GM12878 (cell line): Measurements from ENCODE around the gene FBXL19. TPM values are rescaled to one million over a fixed set of nuclear protein-coding genes. Genes with fewer than 3 reads are reported as not detected.

Source experiments
- ATAC-seq: fragments of 200-7000 bp; cut with Tn5 transposase; 3 replicates; pipeline ENCODE4 v1.9.1; 2020; ENCODE audit warnings: mild to moderate bottlenecking, moderate library complexity
- BruUV-seq: library from RNA; stranded (reverse); fragments of 400-500 nt; replicated peaks from 2 replicates; lab custom pipeline; 2021; lab: Mats Ljungman, UMichigan
- CTCF ChIA-PET: fragments of 300-600 bp; sonication (Branson Sonifier 250); formaldehyde crosslinking; extraction: SDS; loops from one replicate; lab custom pipeline; 2021; ENCODE audit warnings: inconsistent platforms; lab: Yijun Ruan, JAX
- POLR2A ChIA-PET: fragments of 350-600 bp; formaldehyde crosslinking; extraction: SDS; loops from one replicate; lab custom pipeline; 2021; ENCODE audit warnings: inconsistent platforms; lab: Charles Lee
- RAD21 ChIA-PET: fragments of 300-600 bp; sonication (Branson Sonifier 250); formaldehyde crosslinking; loops from one replicate; lab custom pipeline; 2023; ENCODE audit warnings: antibody characterized with exemption; ENCODE audit not compliant: unreplicated experiment; lab: Charles Lee
- SMC1A ChIA-PET: fragments of 300-600 bp; sonication (Branson Sonifier 250); formaldehyde crosslinking; loops from one replicate; lab custom pipeline; 2023; ENCODE audit not compliant: unreplicated experiment, uncharacterized antibody; lab: Charles Lee
- DNase-seq: peaks from one replicate; pipeline ENCODE4 v3.0.0-alpha.2; 2011; ENCODE audit warnings: low read depth, low spot score
- FAIRE-seq: peaks from 3 replicates; lab custom pipeline; 2011; peaks lifted over from hg19 to GRCh38; lab: Jason Lieb, UNC
- H2AFZ ChIP-seq: 2 replicates; pipeline ENCODE4 v1.6.0; 2011; ENCODE audit warnings: low read depth, low read length, control low read depth; ENCODE audit not compliant: control insufficient read depth
- H3K27ac ChIP-seq: 2 replicates; pipeline ENCODE4 v1.5.1; 2011; ENCODE audit warnings: control low read depth; ENCODE audit not compliant: control insufficient read depth, insufficient read depth
- H3K27me3 ChIP-seq, 2 experiments: replicated peaks in 1 of 2; 2 replicates each; pipeline versions ENCODE4 v1.6.0 to v1.6.1; 2011; ENCODE audit warnings: low read length in 1 of 2; ENCODE audit not compliant: control insufficient read depth in 2 of 2, insufficient read depth in 2 of 2
- H3K36me3 ChIP-seq, 2 experiments: 2 replicates each; pipeline ENCODE4 v1.5.1; 2011; ENCODE audit warnings: low read length in 1 of 2; ENCODE audit not compliant: control insufficient read depth in 2 of 2, insufficient read depth in 2 of 2
- H3K4me1 ChIP-seq: 2 replicates; pipeline ENCODE4 v1.6.1; 2011; ENCODE audit warnings: mild to moderate bottlenecking, low read length, moderate library complexity, mixed read lengths; ENCODE audit not compliant: control insufficient read depth, insufficient read depth
- H3K4me2 ChIP-seq: 2 replicates; pipeline ENCODE4 v1.6.0; 2011; ENCODE audit warnings: control low read depth; ENCODE audit not compliant: control insufficient read depth, insufficient read depth
- H3K4me3 ChIP-seq: fragments of 200-600 bp; sonication (generic); 2 replicates; pipeline ENCODE4 v1.5.1; 2016
- H3K79me2 ChIP-seq: 2 replicates; pipeline ENCODE4 v1.6.0; 2011; ENCODE audit warnings: low read length; ENCODE audit not compliant: control insufficient read depth, insufficient read depth
- H3K9ac ChIP-seq: 2 replicates; pipeline ENCODE4 v1.8.0; 2011; ENCODE audit warnings: low read length, control low read depth, mixed read lengths; ENCODE audit not compliant: control insufficient read depth, insufficient read depth
- H3K9me3 ChIP-seq: replicated peaks from 3 replicates; pipeline ENCODE4 v1.5.1; 2011; ENCODE audit warnings: mild to moderate bottlenecking, low read length; ENCODE audit not compliant: control insufficient read depth, insufficient read depth
- H4K20me1 ChIP-seq: 2 replicates; pipeline ENCODE4 v1.6.0; 2011; ENCODE audit not compliant: control insufficient read depth, insufficient read depth
- HDAC6 ChIP-seq: fragments of 200-600 bp; sonication (generic); IDR thresholded peaks from one replicate; pipeline ENCODE4 v1.8.0; 2017; ENCODE audit warnings: antibody characterized with exemption; ENCODE audit not compliant: unreplicated experiment
- JUNB ChIP-seq: IDR thresholded peaks from 2 replicates; pipeline ENCODE4 v1.6.1; 2016; ENCODE audit warnings: antibody characterized with exemption, mild to moderate bottlenecking
- KLF5 ChIP-seq: fragments of 450-650 bp; IDR thresholded peaks from 2 replicates; pipeline ENCODE4 v1.6.1; 2014; ENCODE audit warnings: mild to moderate bottlenecking; ENCODE audit not compliant: partially characterized antibody
- MYB ChIP-seq: fragments of 150-350 bp; IDR thresholded peaks from 2 replicates; pipeline ENCODE4 v1.6.1; 2014; ENCODE audit warnings: mild to moderate bottlenecking, low read depth, low read length, borderline replicate concordance
- NFIC ChIP-seq: IDR thresholded peaks from 2 replicates; pipeline ENCODE4 v1.6.1; 2012; ENCODE audit warnings: low read depth, mild to moderate bottlenecking, inconsistent platforms, low read length, moderate library complexity
- PRDM15 ChIP-seq: fragments of 450-650 bp; formaldehyde crosslinking; IDR thresholded peaks from 2 replicates; pipeline ENCODE4 v1.4.0; 2020; ENCODE audit warnings: mild to moderate bottlenecking, moderate library complexity
- TBL1XR1 ChIP-seq: IDR thresholded peaks from 2 replicates; pipeline ENCODE4 v1.6.1; 2012; ENCODE audit warnings: low read depth, low read length, improper control_type of control experiment
- ZBTB11 ChIP-seq: fragments of 450-650 bp; formaldehyde crosslinking; IDR thresholded peaks from 2 replicates; pipeline ENCODE4 v1.5.0; 2022; ENCODE audit warnings: mild to moderate bottlenecking, missing genetic modification characterization
- WGBS: methylation state at CpG from one replicate; pipeline ENCODE4 v1.1.6; 2016; ENCODE audit warnings: low lambda C conversion rate; ENCODE audit not compliant: insufficient replicate concordance, insufficient coverage; ENCODE audit errors: missing lambda C conversion rate; 5-methylcytosine and 5-hydroxymethylcytosine counted together
- in situ Hi-C: fragments of 300-500 bp; cut with MboI; formaldehyde crosslinking; loops from 9 replicates; pipeline ENCODE4 v1.14.3; 2018; ENCODE audit warnings: mixed read lengths
- intact Hi-C: fragments of 100-400 bp; cut with micrococcal nuclease; formaldehyde crosslinking; loops from one replicate; pipeline ENCODE4 v1.14.2; 2022; ENCODE audit not compliant: unreplicated experiment
- polyA plus RNA-seq, 11 experiments: library from polyadenylated mRNA; depleted of rRNA in 4 of 11; unstranded in 6 of 11; stranded (reverse) in 5 of 11; fragments of >200 nt; fragmentation: Nextera tagmentation in 4 of 11; fragmentation: Illumina TruSeq in 1 of 11; extraction: Ambion mirVana in 4 of 11; extraction: Trizol in 1 of 11; gene quantifications; 1 replicate in 1 of 11; 2 replicates in 10 of 11; pipeline versions ENCODE4 v1.2.1 to v1.2.3, GENCODE V29; 2011 to 2016; ENCODE audit warnings: inconsistent platforms in 2 of 11, missing spikeins in 2 of 11, low read depth in 1 of 11
- total RNA-seq, 4 experiments: library from RNA; depleted of rRNA in 3 of 4; stranded (reverse); fragments of >200 nt in 3 of 4; fragmentation: Illumina TruSeq in 1 of 4; extraction: Trizol in 1 of 4; gene quantifications; 2 replicates each; pipeline versions ENCODE4 v1.2.1 to v1.2.3, GENCODE V29; 2013 to 2021
- TF ChIP-seq, protein P1 (sequence below): IDR thresholded peaks from 2 replicates; pipeline ENCODE4 v1.6.1; 2011; ENCODE audit warnings: borderline replicate concordance, low read depth, mild to moderate bottlenecking, moderate library complexity, low read length; ENCODE audit not compliant: insufficient read depth, poor library complexity, severe bottlenecking
- TF ChIP-seq, protein P2 (sequence below): IDR thresholded peaks from 2 replicates; pipeline ENCODE4 v1.6.1; 2012; ENCODE audit warnings: low read depth, low read length, improper control_type of control experiment
- TF ChIP-seq, protein P3 (sequence below): fragments of 150-350 bp; IDR thresholded peaks from 2 replicates; pipeline ENCODE4 v1.6.1; 2014; ENCODE audit warnings: mild to moderate bottlenecking, low read depth, low read length
- TF ChIP-seq, protein P4 (sequence below): fragments of 450-650 bp; IDR thresholded peaks from 2 replicates; pipeline ENCODE4 v1.6.1; 2016; ENCODE audit warnings: mild to moderate bottlenecking

FBXL19 gene
- total and polyA plus RNA-seq, 10 of the 15 experiments (the other 5 are each of a cell fraction or from before 2014, with no cell fraction given), result 0.02 to 32.1 (median 6.8) TPM; not detected in 1

DNA sequence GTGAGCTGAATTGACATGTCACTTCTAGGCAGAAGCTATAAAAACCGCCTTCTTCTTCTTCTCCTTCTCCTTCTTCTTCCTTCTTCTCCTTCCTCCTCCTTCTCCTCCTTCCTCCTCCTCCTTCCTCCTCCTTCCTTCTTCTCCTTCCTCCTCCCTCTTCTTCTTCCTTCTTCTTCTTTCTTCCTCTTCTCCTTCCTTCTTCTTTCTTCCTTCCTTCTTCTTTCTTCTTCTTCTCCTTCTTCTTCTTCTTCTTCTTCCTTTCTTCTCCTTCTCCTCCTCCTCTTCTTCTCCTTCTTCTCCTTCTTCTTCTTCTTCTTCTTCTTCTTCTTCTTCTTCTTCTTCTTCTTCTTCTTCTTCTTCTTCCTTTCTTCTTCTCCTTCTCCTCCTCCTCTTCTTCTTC is 4.8 kb upstream of the FBXL19 start:
- intact Hi-C loops, result no loop called here
- H3K4me1 ChIP-seq, result no peaks in the 10 kb centered on the region; the same call in 1 of the 2 replicates
- H3K4me2 ChIP-seq, result no peak overlapping the region
- FAIRE-seq (no peak), ATAC-seq (no peak), DNase-seq (no peak)
- no peak overlapping the region for H3K27ac ChIP-seq
- no peak overlapping the region for H3K9ac ChIP-seq
- WGBS, result 60% methylated on average over 1 of the region's 1 CpG
- no peaks in the 10 kb centered on the region for H3K79me2 ChIP-seq
- H3K4me3 ChIP-seq, result no peak overlapping the region
- no peaks in the 10 kb centered on the region for H3K27me3 ChIP-seq
- ChIA-PET POLR2A (no interaction called here), SMC1A (no interaction called here), CTCF (interaction anchor here (0.7 to 4.2 kb wide), 4 partner anchors 16 to 556 kb away, joined by 3 to 18 read pairs (median 4); no protein-coding TSS in a partner anchor), RAD21 (interaction anchor here (2.3 kb wide), 1 partner anchor 75 kb away, joined by 7 read pairs; no protein-coding TSS in a partner anchor)
- BruUV-seq, result no TSS peak
- H2AFZ ChIP-seq, result no peak overlapping the region
- no peaks in the 10 kb centered on the region for H3K9me3 ChIP-seq
- H3K36me3 ChIP-seq, result no peaks in the 10 kb centered on the region
- in situ Hi-C loops, result no loop called here
- H4K20me1 ChIP-seq, result no peaks in the 10 kb centered on the region
- no peak for TF ChIP-seq MYB
- TF ChIP-seq KLF5, result no peak
- TF ChIP-seq PRDM15 (CRISPR knock-in tag), result no peak
- TF ChIP-seq, protein P1, sequence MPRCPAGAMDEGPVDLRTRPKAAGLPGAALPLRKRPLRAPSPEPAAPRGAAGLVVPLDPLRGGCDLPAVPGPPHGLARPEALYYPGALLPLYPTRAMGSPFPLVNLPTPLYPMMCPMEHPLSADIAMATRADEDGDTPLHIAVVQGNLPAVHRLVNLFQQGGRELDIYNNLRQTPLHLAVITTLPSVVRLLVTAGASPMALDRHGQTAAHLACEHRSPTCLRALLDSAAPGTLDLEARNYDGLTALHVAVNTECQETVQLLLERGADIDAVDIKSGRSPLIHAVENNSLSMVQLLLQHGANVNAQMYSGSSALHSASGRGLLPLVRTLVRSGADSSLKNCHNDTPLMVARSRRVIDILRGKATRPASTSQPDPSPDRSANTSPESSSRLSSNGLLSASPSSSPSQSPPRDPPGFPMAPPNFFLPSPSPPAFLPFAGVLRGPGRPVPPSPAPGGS, result no peak
- no peak for TF ChIP-seq JUNB
- TF ChIP-seq, protein P2, sequence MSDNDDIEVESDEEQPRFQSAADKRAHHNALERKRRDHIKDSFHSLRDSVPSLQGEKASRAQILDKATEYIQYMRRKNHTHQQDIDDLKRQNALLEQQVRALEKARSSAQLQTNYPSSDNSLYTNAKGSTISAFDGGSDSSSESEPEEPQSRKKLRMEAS, result no peak
- TF ChIP-seq TBL1XR1, result no peak
- no peak for TF ChIP-seq HDAC6
- TF ChIP-seq, protein P3, sequence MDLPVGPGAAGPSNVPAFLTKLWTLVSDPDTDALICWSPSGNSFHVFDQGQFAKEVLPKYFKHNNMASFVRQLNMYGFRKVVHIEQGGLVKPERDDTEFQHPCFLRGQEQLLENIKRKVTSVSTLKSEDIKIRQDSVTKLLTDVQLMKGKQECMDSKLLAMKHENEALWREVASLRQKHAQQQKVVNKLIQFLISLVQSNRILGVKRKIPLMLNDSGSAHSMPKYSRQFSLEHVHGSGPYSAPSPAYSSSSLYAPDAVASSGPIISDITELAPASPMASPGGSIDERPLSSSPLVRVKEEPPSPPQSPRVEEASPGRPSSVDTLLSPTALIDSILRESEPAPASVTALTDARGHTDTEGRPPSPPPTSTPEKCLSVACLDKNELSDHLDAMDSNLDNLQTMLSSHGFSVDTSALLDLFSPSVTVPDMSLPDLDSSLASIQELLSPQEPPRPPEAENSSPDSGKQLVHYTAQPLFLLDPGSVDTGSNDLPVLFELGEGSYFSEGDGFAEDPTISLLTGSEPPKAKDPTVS, result no peak
- no peak for TF ChIP-seq NFIC
- TF ChIP-seq, protein P4, sequence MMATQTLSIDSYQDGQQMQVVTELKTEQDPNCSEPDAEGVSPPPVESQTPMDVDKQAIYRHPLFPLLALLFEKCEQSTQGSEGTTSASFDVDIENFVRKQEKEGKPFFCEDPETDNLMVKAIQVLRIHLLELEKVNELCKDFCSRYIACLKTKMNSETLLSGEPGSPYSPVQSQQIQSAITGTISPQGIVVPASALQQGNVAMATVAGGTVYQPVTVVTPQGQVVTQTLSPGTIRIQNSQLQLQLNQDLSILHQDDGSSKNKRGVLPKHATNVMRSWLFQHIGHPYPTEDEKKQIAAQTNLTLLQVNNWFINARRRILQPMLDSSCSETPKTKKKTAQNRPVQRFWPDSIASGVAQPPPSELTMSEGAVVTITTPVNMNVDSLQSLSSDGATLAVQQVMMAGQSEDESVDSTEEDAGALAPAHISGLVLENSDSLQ, result no peak
- no peak for TF ChIP-seq ZBTB11 (CRISPR knock-in tag)
